CD4-positive, alpha-beta T cell treated with Interleukin-4 for 4 hours (primary cell): Measurements from ENCODE around the gene EPHB3.

Experiments used
- DNase-seq: peaks from one replicate; pipeline ENCODE4 v3.0.0-alpha.2; 2020

The EPHB3 gene

DNA sequence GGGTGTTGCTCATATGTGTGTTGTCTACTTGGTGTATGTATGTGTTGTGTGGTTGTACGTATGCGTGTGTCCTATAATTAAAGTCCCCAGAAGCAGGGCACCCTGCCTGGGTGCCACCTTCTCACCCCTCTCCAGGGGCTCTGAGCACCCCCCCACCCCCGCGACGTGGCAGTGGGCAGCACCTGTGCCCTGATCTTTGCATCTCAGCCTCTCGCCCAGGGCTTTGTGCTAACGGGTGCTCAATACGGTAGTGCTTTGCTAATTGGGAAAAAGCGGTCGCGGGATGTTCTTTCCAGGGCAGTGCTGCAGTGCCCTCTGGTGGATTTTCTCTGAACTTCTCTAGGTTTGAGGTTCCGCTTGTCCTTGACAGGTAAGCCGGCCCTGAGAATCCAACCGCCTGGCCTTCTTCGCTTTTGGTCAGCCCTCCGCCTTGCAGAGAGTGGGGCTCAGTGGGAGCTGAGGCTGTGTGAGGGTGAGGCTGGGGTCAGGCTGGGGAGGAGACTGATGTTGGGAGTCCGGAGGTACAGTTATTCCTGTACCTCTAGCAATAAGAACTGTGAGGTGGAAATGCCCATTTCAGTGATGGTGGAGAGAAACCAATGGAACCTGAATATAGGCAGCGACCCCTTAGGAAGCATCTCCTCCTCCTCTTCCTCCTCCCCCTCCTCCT, 17.6 kb upstream of the EPHB3 start:
- peak; percentile 76 for DNase-seq

DNA sequence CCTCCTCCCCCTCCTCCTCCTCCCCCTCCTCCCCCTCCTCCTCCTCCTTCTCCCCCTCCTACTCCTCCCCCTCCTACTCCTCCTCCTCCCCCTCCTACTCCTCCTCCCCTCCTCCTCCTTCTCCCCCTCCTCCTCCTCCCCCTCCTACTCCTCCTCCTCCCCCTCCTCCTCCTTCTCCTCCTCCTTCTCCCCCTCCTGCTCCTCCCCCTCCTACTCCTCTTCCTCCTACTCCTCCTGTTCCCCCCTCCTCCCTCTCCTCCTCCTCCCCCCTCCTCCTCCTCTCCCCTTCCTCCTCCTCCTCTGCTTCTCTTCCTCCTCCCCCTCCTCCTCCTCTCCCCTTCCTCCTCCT, 17.1 kb upstream of the EPHB3 start:
- DNase-seq, result no peak

DNA sequence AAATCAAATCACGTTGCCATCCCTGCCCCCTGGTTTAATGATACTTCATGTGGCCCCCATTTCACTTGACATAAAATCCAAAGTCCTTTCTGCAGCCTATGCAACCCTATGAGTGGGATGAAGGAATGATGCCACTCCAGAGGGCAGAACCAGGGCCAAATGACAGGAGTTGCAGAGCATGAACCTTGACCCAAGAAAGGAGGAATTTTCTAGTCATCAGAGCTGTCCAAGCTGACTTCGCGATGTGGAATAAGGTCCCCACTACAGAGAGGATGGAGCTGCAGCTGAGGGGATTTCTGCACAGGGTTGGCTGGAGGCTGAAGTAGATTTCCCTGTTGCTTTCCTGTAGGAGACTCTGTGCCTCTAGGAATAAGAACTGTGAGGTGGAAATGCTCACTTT, 15.8 kb upstream of the EPHB3 start:
- DNase-seq, result no peak

DNA sequence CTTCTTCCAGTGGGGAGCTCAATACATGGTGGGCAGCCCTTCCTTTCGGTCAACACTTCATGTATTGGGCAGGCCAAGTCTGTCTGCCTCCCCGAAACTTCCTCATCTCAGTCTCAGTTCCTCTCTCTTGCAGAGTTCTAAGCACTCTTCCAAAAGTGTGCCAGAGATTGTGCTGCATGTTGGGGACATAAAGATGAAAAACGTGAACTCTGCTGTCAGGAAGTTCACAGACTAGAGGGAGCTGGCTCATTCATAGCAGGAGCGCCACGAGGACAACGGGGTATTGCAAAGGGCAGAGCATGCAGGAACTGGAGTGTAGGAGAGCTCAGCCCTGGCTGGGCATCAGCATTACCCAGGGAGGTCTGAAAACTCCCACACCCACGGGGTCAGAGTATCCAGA, 15.3 kb upstream of the EPHB3 start:
- peak; percentile 3 for DNase-seq

DNA sequence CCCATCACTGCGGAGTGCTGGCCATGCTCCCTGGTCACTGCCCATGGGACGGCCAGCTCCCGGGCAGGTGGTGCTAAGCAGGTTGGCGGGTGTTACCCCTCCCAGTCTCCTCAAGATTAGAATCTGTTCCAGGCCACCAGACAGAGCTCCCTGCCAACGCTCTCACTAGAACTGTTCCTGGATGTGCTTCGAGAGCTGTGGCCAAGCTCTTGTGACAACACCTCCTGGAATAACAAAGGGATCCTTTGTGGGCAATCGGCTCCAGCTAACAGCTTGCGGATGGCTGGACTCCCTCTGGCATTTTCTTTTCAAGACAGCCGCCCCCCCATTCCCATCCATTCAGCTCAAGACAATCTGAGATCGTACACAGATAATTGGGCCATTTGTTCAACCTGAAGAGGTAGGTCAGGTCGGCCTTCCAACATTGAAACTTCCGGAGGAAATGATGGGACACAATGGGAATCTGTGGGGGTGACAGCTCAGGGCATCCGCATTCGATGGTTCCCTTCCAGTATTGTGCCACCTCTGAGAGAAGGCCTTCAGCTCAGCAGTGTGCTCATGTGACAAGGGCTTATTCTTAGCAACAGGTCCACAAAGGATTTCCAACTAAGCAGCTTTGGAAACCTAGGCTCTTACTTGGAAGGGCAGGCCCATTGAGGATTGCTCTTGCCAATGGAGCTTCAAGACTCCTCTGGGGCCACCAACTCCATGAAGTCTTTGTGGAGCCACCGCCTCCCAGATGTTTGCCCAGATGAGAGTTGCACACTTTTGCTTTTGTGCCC, 11.6 kb upstream of the EPHB3 start:
- DNase-seq, result no peak

DNA sequence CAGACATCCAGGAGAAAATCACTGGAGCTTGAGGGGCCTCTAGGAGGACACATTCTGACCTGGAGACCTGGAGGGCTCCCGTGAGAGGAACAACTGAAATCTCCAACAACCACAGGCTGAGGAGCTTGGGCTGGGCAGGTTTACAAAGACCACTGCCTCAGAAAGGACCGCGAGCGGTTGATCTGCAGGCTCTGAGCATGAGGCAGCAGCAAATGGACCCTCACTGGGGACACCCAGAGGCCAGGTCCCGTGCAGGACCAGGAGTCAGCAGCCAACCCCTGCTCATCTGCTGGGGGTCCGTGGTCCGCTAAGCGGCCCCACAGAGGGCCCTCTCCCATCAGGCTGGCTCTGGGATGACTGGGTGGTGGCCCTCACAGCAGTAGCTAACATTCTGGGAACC, 10.5 kb upstream of the EPHB3 start:
- DNase-seq, result no peak

DNA sequence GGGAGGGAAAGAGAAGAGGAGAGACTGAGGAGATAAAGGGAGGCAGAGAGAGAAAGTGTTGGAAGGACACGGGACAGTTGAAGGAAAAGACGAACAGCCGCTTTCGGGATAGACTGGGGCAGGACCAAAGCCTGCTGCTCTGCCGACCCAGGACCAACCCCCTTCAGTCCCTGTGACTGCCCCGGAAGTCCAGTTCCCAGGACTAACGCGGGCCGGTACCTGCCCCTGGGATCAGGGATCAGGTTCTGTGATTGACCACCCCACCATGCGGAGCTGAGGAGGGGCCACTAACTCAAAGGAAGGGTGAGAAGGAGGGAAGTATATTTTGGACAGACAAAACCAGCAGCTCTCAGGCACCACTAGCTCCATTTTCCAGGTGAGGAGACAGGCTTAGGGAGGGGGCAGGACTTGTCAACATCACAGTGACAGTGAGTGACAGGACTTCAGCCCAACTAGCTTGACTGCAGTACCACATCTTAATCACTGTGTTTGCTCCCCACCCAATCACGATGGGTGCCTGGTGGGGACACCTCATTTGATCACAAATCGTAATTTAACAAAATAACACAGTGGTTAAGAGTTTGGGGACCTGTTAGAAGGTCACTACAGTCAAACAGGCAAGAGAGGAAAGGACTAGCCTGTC, 9.8 kb upstream of the EPHB3 start:
- no peak for DNase-seq

DNA sequence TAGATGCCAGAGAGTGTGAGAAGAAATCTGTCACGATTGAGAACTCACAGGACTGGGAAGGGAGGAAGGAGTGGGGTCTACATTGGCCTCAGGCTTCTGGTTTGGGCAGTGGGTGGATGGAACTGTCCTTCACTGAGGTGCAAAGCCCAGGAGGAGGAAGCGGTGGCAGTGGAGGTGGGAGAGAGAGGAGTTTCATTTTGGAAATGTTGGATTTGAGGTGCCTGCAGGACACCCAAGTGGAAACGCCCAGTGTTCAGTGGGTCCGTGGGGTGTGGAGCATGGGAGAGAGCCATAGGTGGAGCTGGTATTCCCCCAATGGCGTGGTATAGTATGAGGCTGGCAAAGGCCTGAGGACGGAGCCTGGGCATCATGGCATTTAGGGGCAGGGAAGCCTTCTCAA, 9.3 kb upstream of the EPHB3 start:
- DNase-seq, result no peak

DNA sequence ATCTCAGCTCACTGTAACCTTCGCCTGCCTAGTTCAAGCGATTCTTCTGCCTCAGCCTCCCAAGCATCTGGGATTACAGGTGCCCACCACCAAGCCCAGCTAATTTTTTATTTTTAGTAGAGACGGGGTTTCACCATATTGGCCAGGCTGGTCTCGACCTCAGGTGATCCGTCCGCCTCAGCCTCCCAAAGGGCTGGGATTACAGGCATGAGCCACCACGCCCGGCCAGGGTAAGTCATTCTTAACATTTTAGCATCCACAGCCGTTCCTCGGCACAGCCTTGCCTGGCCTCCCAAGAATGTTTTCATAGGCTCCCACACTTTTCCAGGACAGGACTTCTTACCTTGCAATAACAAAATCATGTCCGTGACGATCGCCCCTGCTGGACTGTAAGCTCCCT, 8.7 kb upstream of the EPHB3 start:
- no peak for DNase-seq

DNA sequence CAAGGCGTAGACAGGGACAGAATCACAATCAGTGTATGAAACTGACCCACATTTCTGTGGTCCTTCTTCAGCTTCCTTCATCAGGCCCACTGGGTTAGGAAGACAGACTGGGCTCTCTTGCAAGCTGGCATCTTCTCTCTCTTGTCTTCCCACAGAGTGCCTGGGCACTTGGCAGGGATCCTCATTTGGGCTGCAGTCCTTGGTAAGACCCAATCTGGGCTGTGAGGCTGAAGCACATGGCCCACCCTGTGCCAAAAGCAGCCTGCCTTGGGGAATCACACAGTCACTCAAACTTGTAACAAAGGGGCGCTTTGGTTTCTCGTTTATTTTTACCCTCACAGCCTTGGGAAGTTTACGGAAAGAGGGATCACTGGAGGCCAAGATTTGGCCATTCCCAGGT, 8.2 kb upstream of the EPHB3 start:
- DNase-seq, result no peak

DNA sequence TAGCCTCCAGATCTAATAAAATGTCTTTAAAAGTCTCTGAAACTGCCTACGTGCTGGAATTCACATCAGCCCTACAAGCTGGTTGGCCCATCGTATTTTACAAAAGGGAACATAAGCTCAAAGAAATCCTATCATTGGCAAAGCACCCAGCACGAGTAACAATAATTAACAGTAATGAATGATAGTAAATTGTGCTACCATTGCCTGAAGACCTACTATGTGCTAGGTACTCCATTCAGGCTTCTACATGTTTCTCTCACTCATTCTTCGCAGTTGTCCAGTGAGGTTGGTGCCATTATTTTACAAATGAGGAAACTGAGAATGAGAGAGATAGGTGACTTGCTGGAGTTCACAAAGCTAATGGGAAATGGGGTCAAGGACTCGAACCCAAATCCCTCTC, 7.1 kb upstream of the EPHB3 start:
- DNase-seq, result no peak

DNA sequence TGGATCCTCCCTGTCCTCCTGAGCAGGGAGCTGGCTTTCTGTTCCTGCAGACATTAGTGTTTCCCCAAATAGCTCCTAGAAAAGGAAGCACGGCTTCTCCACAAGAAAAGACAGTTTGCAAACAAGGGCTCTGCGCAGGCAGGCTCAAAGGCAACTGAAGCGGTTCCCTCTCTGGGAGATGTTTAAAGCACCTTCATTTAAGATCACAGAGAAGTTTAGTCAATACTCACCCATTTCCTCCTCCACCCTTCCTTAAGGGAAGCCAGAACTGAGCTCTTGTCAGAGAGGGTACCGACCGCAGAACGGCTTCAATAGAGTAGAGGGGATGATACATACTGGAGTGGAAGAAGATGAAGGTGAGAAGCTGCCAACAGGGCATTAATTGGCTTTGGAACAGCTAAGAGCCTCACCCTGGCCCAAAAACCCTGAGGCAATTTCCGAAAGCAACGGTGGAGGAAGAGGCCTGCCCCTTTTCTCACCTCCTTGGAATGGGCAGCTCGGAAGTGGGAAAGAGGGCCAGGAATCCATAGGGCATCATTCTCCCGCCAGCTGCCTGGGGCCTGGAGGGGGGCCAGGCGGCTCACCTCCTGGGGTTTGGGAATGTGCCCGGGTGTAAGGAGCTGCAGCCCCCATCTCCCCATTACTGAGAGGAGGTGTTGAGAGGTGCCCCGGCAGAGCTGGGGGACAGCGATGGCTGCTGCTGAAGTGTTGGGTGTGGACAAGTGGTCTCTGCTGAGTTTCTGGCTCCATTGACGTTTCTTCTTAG, 4.8 kb upstream of the EPHB3 start:
- DNase-seq, result peak; percentile 68

DNA sequence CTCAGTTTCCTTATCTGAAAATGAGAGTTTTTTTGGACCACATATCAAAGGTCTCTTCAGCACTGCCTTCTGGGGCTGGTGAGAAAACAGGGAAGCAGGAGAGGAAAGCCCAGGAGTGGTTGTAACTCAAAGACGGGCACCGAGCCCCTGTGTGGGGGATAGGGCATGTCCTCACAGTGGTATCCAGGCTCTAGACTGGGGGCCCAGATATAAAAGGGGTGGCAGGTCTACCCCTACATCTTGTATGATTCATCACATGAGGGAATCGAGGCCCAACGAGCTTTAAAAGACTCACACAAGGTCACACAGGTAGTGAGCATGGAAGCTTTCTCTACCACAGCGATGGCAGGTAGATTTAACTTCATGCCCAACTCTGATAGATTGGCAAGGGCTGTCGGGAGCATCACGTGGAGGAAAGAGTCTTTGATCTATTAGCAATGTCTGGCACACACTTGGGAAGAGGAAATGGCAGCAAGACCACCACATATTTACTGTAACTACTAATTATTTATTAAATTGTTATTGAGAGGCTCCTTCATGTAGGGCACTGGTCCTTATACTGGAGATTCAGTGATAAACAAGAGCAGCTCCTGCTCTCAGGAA, 4.1 kb upstream of the EPHB3 start:
- DNase-seq, result no peak

DNA sequence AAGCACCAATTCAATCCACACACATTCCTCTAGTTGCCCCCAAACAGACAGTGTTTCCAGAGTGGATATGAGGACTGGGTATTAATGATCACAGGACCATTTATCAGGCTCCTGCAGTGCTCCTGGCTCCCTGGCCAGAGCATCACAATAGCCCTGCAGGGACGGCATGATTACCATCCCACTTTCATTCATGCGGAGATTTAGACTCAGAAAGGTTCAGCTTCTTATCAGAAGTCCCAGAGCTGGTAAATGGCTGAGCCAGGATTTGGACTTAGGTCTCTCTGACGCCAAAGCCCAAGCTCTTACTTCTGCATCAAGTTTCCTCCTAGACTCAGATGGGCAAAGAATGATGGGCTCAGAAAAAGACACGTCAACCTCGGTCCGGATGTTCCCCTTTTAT, 2.9 kb upstream of the EPHB3 start:
- DNase-seq, result no peak

DNA sequence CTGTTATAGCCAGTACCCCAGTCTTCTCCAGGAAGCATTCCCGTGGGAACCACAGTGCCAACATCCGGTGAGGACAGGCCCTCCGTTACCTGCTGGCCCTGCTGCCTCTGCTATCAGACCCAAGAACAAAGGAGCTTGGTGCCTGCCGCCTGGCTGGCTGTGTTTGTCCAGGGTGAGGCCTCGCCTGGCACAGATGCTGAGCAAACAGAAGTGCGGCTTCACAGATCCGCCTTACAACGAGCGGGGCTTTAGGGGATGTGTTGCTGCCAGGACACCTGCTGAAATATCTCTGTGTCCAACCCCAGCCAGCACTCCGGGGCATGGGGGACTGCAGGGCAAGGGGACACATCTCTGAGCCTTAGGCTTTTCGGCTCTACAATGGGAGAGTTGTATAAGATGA, 2.2 kb upstream of the EPHB3 start:
- no peak for DNase-seq

DNA sequence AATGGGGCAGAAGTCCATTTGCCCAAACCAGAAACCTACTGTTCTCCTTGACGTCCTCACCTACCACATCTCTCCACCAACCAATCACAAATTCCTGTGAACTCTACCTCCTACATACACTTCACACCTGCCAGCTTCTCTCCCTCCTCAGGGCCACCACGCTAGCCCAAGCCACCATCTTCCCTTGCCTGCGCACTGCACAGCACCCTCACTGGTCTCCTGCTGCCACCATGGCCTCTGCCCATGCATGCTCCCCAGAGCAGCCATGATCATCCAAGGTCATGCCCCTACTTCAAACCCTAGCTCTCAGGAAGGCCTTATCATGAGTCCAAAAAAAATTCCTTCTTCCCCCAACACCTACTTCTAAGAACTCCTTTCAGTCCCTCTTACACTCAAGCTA, 1.1 kb upstream of the EPHB3 start:
- no peak for DNase-seq

DNA sequence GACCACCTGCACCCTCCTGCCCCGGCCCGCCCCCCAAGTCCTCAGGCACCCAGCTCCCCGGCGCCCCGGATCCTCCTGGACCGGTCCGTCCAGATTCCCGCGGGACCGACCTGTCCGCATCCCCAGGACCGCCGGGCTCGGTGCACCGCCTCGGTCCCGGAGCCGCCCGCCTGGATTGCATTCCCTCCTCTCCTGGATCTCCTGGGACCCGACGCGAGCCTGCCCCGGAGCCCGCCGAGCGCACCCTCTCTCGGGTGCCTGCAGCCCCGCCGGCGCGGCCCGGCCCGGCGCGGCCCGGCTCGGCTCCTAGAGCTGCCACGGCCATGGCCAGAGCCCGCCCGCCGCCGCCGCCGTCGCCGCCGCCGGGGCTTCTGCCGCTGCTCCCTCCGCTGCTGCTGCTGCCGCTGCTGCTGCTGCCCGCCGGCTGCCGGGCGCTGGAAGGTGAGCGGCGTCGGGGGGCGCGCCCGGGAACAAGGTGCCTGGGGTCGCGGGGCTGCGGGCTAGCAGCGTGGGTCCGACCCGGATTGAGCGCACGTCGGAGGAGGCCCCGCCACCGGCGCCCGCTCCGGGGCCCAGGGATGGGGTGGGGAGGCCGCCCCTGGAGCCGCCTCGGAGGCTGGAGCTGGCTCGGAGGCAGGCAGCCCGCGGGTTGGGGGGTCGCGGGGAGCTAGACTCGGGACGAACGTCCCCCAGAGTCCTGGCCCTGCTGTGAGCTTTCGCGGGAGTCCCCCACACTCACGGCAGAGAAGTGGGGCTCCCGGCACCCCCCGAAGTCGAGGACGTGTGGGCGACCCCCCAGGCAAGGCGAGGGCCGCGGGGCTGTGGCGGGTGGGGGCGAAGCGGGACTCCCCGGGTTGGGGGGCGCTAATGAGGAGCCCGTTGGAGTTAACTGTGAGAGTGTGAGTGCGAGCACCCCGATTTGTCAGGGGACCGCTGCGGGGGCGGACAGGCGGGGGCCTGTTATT, 610 bp downstream of the EPHB3 start:
- no peak for DNase-seq

DNA sequence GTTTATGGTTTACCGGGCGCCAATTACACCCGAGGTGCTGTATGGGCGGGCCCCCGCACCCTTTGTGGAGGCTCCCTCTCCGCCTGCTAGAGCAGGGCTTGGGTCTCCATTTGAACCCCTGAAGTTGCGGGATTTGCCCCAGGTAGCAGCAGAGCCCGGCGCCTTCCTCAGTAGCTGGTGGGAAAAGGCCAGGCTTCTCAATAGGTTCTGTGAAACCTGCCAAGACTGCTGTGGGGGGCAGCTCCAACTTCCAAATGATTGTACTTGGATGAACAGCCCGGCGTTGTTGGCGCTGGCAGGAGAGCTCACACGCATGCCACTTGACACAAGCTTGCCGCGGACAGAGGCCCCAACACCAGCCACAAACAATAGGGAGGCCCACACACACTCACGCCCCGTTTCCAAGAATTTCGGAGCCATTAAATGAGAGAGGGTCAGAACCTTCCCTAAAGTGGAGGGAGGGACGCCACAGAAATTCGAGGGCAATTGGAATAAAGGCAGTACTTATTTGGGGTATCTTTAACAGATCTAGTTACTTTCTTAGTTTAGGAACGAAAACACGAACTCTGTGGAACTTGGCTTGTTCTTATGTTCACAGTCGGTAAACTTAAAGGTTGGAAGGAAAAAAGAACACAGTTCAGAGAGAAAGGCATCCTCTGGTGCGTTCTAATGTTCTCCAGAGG, 1.4 kb downstream of the EPHB3 start:
- no peak for DNase-seq

DNA sequence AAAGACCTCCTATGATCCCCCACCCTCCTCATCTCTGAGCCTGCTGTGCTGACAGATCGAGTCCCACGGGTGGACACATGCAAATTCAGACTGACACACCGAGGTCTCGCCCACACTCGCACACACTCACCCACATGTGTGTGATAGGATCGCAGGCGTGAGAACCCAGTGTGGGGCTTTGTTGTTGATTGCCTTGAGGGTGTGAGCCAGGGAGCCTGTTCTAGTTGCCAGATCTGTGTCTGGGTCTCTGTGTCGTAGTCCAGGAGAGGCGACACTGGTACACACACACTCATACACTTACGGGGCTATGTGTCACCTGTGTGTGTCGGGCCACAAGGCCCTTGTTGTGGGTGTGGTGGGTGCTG, 2.0 kb downstream of the EPHB3 start:
- DNase-seq, result no peak

DNA sequence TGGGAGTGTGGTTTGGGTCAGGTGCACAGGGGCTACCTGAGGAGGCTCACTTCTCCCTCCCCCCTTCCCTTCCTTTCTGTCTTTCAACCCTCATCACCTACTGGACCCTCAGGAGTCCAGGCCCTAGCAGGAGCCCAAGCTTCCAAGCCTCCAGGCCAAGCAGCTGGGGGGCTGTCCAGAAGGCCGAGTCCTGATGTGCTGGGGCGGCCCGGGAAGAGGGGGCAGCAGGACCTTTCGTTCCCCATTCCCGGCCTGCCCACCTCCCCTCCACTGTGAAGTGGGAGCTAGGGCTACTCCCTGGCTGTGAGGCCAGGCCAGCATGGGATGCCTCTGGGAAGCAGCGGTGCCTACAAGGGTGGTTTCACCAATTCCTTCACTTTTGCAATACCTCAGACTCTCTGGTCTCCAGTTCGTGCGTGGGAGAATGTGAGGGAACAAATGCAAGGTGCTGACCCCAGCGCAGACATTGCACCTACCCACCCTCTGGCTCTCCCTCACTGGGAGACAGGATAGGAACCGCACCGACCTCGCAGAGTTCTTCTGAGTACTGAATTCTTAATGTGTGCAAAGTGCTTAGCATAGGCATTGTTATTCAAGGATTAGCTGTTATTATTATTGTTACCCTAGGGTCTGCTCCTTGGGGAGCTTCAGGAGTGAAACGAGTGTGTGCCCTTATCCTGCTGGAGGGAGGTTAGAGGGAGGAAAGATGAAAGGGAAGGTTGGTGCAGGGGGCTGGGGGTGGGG, 2.5 kb downstream of the EPHB3 start:
- DNase-seq, result no peak
